NCI-H2227 treated with DMSO at 0.1 percent for 48 hours (cell line): ENCODE data around the gene ZNF620.
A peak's percentile ranks its signal among the peaks of the same experiment; 100 is the strongest.
"Not testable (repeated sequence)": the region's sequence is repeated elsewhere in the genome, so short reads cannot be mapped to it uniquely, and the experiment has no call there.

Experiments used
- DNase-seq: peaks from one replicate; lab custom pipeline; 2025; lab: John Stamatoyannopoulos, UW

ZNF620 gene

GRCh38 chr3:40505599-40506462, at the start of gene ZNF620:
Gene ZNF620 (plus strand): TSS chr3:40506039. CDS start chr3:40506353, 314 bp downstream.
- peak; percentile 85 for DNase-seq

GRCh38 chr3:40456279-40456939, 49.4 kb upstream of the ZNF620 start:
- DNase-seq = no peak

GRCh38 chr3:40456940-40457823, 48.7 kb upstream of the ZNF620 start, which contains the start of gene RPL14:
Gene RPL14 (plus strand): TSS chr3:40457339. CDS start chr3:40457472, 133 bp downstream.
- DNase-seq = peak; percentile 89

DNA sequence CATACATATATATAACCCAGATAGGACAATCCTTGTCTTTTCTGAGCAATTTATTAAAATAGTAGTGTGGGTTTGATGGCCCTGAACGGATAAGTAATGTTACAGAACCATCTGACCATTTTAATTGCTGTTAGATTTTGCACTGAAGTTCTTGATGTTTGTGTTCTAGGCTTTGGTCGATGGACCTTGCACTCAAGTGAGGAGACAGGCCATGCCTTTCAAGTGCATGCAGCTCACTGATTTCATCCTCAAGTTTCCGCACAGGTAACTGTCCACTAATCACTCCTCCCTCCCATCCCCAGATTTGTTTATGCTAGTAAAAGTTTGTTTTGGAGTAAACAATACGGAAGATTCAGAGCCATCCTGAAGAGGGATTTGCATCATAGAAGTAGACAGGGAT, 47.4 kb upstream of the ZNF620 start:
- no peak for DNase-seq

- not testable (repeated sequence) for DNase-seq
These were observed 45.4 kb upstream of the ZNF620 start for GRCh38 chr3:40460481-40460880.

DNA sequence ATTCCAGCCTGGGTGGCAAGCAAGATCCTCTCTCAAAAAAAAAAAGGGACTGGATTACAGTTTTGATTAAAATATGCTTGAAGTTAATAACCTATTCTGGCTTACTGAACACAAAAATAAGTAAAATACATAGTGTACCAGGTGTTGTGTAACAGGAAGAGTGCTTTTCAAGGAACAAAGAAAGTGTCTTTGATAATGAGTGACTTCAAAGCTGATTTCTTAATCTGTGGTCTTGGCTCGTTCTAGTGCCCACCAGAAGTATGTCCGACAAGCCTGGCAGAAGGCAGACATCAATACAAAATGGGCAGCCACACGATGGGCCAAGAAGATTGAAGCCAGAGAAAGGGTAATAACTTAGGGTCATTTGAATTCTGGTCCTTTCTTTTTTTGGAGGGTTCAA, 44.7 kb upstream of the ZNF620 start:
- no peak for DNase-seq

- DNase-seq = not testable (repeated sequence)
These were observed 43.0 kb upstream of the ZNF620 start for GRCh38 chr3:40462838-40463237.

- no peak for DNase-seq
These were observed 42.3 kb upstream of the ZNF620 start for GRCh38 chr3:40463579-40463978.

- no peak for DNase-seq
These were observed 41.3 kb upstream of the ZNF620 start for GRCh38 chr3:40464339-40465110.

DNA sequence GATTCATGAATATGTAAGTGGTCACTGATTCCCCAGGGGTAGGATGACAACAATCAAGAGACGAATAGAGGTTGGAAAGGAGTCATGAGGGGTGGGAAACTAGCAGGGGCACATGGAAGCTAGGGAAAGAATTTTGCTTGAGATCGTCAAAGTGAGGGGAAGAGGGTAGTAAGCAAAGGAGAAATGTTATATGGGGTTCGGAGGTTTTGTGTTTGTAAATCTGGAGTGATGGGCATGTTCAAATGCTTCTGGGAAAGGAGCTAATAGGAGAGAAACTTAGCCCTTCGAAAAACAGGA, 40.8 kb upstream of the ZNF620 start:
- DNase-seq = no peak

- DNase-seq = no peak
These were observed 40.4 kb upstream of the ZNF620 start for GRCh38 chr3:40465456-40465855.

DNA sequence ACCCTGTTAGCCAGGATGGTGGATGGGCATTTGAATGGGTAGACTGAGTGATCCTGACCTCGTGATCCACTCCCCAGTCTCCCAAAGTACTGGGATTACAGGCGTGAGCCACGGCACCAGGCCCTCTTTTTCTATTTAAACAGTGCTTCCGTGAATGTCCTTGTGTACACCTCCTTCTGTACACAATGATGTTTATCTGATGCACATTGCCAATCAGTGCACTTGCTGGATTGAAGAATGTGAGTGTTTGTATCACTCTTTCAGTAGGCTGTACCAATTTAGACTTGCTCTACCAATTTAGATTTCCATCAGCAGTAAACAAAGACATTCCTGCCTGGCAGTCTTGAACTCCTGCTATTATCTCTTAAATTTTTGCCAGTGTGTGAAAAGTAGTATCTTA, 37.8 kb upstream of the ZNF620 start:
- DNase-seq = no peak

- no peak for DNase-seq
These were observed 35.1 kb upstream of the ZNF620 start for GRCh38 chr3:40470701-40471100.

DNA sequence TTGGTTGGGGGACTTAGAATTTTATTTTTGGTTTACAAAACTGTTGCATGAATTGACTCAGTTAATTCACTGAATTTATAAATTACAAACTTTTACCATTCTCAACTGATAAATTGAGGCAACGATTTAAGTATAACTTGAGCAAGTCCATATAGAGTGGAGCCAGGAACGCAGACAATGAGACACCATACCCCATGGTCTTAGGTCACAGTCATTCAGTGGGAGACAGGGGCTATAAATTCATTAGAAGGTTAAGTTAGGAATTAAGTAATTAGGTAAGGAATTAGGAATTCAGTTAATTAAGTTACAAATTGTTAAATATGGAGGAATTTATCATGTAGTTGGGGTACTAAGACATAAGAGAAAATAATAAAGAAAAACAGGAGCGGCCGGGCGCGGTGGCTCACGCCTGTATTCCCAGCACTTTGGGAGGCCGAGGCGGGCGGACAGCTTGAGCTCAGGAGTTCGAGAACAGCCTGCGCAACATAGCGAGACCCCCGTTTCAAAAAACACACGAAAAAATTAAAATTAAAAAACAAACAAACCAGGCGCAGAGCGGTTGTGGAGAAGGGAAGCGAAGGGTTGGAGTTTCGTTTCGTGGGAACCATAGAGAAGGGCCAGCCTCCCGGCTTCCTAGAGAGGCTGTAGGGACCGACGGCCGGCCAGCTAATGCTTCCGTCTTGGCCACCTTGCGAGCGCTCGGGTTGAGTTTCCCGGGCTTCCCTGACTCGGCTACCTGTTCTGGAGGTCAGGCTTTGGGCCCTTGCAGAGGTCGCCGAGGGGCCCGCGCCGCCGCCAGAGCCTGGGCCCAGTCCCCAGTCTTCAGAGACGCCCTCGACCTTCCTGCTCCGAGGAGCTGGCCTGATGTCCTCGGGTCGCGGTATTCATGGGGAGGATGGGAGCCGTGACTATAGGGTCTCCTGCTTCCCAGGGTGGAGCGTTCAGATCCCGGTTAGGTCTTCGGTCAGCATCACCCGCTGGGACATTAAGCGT, 29.1 kb upstream of the ZNF620 start, which contains the start of gene ZNF619:
Gene ZNF619 (plus strand): TSS at position 645 of the 993 bp plus-strand sequence. CDS start 858 bp downstream, outside the sequence.
- peak; percentile 42 for DNase-seq

DNA sequence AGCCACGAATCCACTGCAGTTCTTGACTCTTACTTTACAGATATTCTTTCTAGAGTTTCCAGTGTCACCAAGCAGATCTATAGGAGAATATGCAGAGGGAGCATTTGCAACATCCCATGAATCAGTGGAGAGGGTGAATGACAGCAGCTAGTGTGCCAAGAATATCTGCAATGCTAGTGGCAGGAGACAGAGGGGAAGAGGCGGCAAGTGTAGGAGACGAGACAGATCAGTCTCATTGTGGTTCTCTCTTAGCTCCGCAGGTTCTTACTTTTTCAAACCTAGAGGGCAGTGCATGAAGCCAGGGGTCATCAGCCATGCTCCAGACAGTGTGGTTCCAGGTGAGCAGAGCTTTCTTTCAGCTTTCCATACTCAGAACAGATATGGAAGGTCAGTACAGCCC, 28.2 kb upstream of the ZNF620 start:
- no peak for DNase-seq

DNA sequence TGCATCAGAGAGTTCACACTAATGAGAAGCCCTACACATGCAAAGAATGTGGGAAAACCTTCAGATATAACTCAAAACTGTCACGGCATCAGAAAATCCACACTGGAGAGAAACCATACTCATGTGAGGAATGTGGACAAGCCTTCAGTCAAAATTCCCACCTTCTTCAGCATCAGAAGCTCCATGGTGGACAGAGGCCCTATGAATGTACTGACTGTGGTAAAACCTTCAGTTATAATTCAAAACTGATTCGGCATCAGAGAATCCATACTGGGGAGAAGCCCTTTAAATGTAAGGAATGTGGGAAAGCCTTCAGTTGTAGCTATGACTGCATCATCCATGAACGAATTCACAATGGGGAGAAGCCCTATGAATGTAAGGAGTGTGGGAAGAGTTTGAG, 18.7 kb upstream of the ZNF620 start:
- no peak for DNase-seq

GRCh38 chr3:40490916-40491315, 14.9 kb upstream of the ZNF620 start:
- no peak for DNase-seq

- no peak for DNase-seq
These were observed 11.1 kb upstream of the ZNF620 start for GRCh38 chr3:40494698-40495097.

DNA sequence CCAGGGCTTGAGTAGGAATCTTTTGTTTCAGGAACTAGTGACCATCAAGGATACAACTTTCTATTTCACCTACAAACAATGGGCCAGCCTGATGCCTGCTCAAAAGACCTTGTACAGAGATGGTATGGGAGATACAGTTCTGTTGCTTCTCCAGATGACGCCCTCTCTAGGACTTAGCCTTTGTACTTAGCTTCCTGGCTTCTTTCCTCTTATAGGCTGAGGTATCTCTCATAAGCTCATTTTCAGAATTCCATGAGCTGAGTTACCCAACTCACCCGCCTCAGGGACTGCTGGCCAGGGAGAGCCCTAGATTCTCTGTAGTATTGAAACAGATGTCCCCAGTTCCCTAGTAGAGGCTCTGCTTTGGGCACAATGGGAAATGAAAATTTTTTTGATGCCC, 8.6 kb upstream of the ZNF620 start:
- DNase-seq = no peak

- no peak for DNase-seq
These were observed 5.9 kb upstream of the ZNF620 start for GRCh38 chr3:40499952-40500351.
